ENCODE data around the gene EXOSC5.
"Not testable (repeated sequence)": the region's sequence is repeated elsewhere in the genome, so short reads cannot be mapped to it uniquely, and the experiment has no call there.

Gene EXOSC5

DNA sequence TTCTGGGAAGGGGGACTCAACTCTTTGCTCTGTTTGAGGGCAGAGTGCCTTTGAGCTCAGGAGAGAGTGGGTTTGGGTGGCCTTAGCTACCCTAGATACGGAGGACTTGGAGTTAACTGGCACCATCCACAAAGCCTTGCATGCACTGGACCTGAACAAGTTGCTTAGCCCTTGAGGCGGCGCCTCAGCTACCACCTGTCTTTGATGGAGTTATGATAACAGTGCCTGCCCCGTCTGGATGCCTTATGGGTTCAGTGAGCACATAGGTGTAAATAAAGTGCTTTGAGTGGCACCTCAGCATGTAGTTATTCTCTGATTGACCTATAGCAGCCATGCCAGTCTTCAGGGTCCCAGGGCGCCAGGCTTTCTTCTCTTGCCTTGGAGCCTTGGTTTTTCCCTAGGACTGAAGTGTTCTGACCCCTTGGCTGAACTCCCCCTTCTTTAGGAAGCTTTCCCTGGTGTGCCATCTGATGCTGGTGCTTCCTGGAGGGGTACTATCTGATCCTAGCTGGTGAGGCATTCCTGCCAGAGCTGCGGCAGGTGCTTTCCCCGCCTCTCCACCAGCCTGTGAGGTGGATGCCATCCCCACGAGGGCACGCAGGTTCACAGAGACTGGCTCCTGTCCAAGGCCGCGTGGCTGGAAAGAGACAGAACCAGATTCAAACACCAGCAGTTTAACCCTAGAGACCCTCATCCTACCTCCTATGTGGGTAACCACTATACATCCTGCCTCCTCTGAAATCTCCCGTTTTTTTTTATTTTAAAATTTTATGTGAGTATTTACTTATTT is 6.2 kb upstream of the EXOSC5 start:
- DNase-seq = no peak

DNA sequence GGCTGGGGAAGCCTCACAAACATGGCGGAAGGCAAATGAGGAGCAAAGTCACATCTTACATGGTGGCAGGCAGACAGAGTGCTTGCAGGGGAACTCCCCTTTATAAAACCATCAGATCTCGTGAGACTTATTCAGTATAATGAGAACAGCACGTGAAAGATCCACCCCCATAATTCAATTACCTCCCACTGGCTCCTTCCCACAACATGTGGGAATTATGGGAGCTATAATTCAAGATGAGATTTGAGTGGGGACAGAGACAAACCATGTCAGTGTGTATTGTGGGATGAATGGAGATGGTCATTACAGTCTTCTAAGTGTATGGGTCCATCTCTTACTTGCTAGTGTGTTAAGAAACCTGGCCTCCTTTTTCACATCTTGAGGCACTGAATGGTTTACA is 4.9 kb upstream of the EXOSC5 start:
- no peak for DNase-seq

DNA sequence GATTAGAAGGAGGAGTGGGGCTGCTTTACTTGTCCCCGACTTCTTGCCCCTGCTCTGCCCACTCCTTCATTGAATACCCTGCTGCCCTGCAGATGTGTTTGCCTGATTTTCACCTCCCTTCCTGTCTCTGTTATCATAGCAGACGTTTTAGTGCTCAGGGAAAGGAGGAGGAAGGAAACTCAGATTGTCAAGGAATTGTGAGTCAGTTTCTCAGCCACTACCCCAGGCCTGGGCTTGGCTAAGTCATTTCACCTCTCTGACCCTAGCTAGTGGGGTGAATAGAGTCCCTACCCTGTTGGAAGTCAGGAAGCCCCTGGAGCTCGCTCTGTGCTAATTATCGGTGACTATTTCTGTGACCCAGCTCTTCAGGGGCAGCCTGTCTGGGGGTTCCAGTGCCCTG is 4.3 kb upstream of the EXOSC5 start:
- no peak for DNase-seq

DNA sequence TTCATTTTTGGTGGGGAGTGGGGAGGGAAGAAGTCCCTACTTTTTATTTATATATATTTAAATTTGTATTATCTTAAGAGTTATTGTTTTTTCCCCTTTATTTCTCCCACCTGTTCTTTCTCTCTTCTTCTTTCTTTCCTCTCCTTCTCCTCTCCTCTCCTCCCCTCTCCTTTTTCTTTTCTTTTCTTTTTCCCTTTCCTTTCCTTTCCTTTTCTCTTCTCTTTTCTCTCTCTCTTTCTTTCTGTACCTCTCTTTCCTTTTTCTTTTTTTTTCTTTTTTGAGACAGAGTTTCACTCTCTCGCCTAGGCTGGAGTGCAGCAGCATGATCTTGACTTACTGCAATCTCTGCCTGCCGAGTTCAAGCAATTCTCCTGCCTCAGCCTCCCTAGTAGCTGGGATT is 2.4 kb upstream of the EXOSC5 start:
- DNase-seq = no peak

DNA sequence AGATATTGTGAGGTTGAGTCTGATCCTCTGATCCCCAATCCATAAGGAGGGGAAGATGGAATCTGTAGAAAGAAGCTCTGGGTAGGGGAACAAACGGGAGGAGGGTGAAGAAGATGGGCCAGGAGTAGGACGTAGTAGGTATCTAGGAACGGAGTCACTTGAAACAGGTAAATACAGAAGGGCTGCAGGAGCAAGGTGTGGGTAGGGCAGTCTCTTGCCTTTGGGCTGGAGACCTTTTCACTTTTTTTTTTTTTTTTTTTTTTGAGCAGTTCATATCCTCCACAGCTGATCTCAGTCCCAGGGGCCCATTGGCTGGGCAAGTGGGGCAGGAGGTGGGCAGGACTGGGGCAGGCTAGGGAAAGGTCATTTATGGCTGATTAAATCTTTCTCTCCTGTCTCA is 1.9 kb upstream of the EXOSC5 start:
- DNase-seq = no peak

DNA sequence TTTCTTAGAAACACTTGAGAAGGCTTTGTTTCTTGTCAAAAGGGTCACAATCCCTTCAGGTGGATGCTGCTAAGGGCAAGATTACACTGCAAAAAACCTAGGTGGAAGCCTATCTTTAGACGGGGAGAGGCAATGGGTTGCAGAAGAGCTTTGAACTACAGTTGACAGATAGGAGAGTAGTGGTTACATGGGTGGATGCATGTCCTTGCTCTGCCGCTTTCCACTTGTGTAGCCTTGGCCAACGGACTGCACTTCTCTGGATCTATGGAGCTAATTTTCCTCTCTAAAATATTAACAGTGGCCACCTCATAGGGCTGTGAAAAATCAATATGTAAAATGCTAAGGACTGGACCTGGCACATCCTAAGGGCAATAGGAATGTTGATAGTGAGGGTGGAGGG is 1.4 kb upstream of the EXOSC5 start:
- DNase-seq = no peak

DNA sequence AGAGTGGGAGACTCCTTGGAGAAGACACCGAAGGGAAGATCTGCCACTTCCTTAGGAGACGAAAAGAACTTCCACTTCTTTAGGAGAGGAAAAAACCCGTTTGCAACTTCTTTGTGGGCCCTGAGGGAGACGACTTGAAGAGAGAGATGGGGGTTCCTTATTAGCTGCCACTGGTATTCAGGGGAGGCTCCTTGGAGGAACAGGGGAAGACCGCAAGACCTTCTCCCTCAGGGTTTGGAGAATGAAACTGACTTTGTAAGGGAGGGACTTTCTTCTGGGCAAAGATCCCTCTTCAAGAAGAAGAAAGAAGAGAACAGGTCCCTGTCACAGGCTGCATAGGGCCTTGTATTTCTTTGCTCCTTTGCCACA is 875 bp upstream of the EXOSC5 start:
- no peak for DNase-seq

DNA sequence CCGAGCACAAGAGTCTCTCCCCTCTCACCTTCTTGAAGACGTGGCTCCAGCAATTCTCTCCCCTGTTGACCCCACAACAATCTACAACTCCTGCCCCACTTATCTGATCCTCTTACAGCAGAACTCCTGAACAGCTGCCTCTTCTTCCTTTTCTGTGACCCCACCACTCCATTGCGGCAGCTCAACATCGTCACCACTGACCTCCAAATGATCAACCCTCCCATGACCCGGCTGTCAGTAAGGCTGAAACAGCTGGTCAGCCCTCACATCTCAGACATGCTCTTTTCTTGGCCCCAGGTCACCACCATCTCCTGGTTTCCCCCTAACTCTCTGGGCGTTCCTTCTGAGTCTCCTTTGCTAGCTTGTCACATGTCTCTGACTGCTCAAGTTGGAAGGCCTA is 1.8 kb downstream of the EXOSC5 start:
- no peak for DNase-seq

DNA sequence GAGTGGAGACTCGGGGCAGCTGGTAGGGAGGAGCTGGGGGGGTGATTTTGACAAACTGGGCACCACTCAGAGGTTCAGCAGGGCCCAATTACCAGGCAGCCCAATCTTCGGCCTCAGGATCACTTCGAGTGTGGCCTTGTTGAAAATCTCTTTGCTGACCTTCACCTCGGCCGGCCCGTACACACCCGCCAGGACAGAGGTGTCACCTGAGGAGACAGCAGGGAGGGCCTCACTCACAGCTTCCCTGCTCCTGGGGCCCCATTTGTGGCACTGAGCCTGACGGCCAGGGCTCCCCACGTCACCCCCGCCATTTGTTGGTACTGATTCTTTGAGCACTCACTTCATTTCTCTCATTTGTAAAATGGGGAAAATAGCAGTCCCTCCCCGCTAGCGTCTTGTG is 4.4 kb downstream of the EXOSC5 start:
- no peak for DNase-seq

DNA sequence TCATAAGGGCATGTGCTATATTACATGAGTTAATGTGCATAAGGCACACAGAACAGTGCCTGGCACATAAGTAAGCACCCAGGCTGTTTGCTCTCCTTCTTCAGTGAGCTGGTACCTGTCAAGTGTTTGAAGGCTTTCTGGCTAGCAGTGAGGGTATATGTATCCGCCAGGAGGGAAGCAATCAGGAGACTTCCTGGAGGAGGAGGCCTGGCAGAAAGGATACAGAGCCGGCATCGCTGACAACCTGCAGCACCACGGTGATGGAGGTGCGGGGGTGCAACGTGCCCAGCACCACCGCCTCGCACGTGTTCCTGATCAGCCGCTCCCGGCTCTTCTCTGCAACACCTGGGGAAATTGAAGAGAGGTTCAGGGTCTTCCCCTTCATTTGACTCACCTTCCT is 5.5 kb downstream of the EXOSC5 start:
- DNase-seq = no peak

DNA sequence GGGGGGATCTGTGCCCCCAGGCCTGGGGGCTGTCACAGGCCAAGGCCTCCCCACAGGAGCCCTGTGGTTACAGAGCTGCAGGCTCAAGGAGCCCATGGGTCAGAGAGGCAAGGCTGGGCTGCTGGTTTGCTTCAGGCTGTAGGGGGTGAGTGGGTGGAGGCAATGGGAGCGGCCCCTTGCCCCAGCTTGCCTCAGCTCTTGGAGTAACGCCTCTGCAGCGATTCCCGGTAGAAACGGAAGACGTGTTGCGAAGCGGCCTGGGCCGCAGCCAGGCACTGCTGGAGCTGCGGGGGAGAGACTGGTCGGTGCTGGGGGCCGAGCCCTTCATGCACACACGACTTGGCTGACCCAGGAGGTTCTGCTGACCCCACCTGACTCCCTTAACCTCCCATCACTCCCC is 10.7 kb downstream of the EXOSC5 start:
- no peak for DNase-seq

DNA sequence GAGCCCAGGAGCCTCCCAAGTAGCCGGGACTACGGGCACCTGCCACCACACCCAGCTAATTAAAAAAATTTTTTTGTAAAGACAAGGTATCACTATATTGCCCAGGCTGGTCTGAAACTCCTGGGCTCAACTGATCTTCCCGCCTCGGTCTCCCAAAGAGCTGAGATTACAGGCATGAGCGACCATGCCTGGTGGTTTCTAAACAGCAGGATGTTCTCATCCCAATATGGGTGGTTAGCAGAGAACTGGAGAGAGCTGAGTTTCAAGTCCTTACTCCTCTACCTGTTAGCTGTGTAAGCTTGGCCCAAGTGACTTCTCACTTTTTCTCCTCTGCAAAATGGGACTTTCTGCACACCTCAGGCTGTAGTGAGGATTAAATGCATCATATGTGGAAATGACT is 12.8 kb downstream of the EXOSC5 start:
- no peak for DNase-seq

DNA sequence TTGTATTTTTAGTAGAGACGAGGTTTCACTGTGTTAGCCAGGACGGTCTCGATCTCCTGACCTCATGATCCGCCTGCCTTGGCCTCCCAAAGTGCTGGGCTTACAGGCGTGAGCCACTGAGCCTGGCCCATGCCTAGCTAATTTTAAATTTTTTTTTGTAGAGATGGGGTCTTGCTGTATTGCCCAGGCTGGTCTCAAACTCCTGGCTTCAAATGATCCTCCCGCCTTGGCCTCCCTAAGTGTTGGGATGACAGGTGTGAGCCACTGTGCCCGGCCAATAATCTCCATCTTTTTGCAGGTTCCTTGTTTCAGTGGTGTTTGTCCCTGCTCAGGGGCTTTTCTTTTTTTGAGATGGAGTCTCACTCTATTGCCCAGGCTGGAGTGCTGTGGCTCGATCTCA is 15.6 kb downstream of the EXOSC5 start:
- DNase-seq = not testable (repeated sequence)

DNA sequence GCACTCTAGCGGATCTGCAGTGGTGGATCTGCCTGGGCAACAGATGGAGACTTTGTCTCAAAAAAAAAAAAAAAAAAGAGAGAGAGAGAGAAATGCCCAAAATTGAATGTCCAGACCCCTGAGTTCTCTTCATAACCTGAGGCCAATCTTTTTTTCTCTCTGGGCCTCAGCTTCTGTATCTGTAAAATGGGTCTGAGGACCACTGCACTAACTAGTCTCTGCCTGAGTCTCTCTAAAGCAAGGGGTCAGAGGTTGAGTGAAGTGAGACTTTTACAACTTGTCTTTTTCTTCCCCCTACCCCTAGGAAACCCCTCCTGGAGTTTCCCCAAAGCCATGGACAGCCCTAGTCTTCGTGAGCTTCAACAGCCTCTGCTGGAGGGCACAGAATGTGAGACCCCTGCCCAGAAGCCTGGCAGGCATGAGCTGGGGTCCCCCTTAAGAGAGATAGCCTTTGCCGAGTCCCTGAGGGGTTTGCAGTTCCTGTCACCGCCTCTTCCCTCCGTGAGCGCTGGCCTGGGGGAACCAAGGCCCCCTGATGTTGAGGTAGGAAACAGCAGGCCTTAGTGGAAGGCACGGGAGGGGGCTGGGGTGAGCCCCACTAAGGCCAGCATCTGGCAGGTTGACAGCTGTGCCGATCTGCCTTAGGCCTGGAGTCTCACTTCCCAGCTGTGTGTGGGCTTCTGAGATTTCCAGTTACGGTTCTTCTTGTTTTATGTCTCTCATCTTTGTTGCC is 19.0 kb downstream of the EXOSC5 start:
- DNase-seq = no peak

DNA sequence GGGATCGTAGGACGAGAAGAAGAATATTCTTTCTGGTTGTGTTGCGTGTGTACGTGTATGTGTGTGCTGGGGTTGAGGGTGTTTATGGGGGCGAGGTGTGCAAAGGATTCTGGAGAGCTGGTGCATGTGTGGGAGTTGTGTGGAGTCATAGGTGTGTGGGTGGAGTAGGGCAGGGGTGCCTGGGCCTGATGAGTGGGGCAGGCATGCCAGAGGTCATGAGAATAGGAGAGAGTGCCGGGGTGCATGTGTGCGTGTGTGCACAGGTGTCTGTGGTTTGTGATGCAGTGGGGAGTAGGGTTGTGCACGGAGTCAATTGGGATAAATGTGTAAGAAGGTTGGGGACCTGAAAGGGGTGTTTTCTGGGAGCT is 20.2 kb downstream of the EXOSC5 start:
- no peak for DNase-seq

DNA sequence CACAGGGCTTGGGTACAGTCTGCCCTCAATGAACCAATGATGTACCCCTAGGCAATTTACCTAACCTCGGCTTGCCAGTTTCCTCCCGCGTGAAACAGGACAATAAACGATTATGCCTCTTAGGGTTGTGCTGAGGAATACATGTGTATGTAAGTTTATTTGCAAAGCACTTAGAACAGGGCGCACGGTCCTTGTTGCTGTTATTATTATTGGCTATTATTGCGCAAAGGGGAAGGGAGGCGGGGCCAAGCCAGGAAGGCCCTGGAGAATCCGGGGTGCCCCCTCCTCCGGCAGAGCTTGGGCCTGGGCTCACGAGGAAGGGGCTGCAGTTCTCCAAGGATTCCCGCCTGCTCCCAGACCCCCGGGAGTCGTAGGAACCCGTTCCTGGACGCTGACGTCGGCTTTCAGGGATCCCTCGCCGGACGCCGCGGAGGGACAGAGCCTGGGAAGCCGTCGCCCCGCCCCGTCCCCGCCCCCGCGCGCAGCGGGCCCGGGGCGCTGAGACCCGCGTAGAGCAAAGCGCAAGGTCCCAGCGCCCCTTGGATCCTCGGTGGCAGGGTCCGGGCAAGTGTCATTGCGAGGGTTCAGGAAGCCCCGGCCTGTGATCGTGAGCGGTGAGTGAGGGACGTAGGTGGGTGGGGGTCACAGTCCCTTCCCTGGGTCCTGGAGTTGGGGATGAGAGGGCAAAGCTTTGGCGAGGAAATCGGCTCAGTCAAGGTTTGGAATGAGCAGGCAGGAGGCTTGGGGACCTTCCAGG is 20.7 kb downstream of the EXOSC5 start, which contains the start of gene TMEM91:
TSS of gene TMEM91 (plus strand) at position 293 of the 757 bp plus-strand sequence. CDS start 1,777 bp downstream, outside the sequence.
- no peak for DNase-seq

DNA sequence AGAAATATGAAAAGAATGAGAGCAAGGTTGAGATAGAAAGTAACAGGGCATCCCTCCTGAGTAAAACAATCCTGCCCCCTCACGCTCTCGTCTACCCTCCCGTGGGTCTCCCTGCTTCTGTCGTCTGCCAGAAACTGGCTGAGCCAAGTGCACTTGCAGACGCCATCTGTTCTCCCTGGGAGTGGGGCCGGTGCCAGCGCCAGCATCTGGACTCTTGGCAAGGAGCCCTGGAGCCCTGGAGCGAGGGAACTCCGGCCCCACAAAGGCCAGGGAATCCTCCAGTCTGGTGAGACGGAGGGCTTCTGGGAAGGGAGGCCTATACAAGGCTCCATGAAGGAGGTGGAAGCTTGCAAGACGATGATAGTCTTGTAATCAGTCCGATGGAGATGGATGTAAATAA is 23.2 kb downstream of the EXOSC5 start:
- DNase-seq = no peak

DNA sequence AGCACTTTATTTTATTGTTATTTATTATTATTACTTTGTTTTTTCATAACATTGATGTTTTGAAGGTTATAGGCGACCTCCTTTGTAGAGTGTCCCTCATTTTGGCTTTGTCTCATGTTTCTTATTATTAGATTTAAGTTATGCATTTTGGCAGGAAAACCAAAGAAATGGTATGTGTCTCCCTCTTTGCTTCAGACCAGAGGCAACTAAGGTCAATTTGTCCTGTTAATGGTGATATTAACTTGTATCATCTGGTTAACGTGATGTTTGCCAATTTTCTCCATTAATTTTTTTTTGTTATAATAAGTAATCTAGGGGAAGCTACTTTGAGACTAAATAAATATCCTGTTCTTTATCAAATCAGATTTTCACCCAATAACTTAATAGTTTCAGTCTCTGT is 24.7 kb downstream of the EXOSC5 start:
- no peak for DNase-seq

DNA sequence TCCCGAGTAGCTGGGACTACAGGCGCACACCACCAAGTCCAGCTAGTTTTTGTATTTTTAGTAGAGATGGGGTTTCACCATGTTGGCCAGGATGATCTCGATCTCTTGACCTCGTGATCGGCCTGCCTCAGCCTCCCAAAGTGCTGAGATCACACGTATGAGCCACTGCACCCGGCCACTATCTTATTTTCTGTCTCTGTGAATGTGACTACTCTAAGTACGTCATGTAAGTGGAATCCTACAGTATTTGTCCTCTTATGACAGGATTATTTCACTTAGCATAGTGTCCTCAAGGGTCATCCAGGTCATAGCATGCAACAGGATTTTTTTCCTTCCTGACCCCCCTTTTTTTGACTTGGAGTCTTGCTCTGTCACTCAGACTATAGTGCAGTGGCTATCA is 25.6 kb downstream of the EXOSC5 start:
- no peak for DNase-seq

DNA sequence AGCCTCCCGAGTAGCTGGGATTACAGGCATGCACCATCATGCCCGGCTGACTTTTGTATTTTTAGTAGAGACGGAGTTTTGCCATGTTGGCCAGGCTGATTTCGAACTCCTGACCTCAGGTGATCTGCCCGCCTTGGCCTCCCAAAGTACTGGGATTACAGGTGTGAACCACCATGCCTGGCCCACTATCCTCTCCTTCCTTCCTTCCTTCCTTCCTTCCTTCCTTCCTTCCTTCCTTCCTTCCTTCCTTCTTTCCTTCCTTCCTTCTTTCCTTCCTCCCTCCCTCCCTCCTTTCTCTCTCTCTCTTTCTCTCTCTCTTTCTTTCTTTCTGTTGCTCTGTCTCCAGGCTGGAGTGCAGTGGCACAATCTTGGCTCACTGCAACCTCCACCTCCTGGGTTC is 26.0 kb downstream of the EXOSC5 start:
- not testable (repeated sequence) for DNase-seq

DNA sequence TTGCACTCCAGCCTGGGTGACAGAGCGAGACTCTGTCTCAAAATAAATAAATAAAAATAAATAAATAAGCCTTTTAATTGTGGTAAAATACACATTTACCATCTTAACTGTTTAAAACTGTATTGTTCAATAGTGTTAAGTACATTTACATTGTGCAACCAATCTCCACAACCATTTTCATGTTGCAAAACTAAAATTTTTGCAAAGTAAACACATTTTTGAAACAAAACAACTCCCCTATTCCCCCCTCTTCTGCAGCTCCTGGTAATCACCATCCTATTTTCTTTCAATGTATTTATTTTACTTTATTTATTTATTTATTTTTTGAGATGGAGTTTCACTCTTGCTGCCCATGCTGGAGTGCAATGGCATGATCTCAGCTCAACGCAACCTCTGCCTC is 27.4 kb downstream of the EXOSC5 start:
- DNase-seq = no peak

DNA sequence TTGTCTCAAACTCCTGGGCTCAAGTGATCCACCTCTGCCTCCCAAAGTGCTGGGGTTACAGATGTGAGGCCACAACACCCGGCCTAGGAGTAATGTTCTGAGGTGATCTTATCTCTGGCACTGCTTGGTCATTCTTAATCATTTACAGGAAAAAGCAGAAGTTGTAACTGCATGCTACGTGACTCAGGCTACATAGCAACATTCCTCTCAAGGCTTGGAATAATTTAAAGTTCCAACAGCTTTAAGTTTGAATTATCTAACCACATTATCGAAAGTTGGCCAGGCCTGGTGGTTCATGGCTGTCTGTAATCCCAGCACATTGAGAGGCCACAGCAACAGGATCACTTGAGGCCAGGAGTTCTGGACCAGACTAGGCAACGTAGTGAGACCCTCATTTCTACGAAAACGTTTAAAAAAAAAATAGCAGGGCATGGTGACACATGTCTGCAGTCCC is 29.3 kb downstream of the EXOSC5 start:
- peak; percentile 89 for DNase-seq

DNA sequence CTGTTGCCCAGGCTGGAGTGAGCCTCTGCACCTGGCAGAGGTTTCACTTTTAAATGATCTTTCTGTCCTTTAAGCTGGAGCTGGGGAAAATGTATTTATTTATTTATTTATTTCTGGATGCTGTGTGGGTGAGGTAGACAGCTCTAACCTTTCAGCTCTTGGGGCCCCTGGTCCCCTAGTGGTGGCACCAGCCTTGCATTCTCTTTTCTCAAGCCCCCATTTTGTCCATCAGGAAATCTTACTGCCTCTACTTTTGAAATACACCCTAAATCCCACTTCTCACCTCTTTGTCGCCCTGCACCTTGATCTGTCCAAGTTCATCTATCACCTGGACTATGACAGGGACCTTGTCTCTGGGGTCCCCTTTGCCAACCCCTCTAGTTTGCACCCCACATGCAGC is 31.1 kb downstream of the EXOSC5 start:
- DNase-seq = no peak
